ENCODE measurements around the gene DDX25. TPM values are rescaled to one million over a fixed set of nuclear protein-coding genes. Genes with fewer than 3 reads are reported as not detected.

The DDX25 gene
- total RNA-seq, 4 donors from 2014 or later = not detected

GRCh38 chr11:125945797-125946520, 41.7 kb downstream of the DDX25 start, which contains the start of gene VSIG10L2:
Gene VSIG10L2 (plus strand): TSS chr11:125946044. CDS start chr11:125946056, 12 bp downstream.
- no peak for TF ChIP-seq CTCF (IDR thresholded peaks at IDR 0.05; ENCODE audit: low read depth)

DNA sequence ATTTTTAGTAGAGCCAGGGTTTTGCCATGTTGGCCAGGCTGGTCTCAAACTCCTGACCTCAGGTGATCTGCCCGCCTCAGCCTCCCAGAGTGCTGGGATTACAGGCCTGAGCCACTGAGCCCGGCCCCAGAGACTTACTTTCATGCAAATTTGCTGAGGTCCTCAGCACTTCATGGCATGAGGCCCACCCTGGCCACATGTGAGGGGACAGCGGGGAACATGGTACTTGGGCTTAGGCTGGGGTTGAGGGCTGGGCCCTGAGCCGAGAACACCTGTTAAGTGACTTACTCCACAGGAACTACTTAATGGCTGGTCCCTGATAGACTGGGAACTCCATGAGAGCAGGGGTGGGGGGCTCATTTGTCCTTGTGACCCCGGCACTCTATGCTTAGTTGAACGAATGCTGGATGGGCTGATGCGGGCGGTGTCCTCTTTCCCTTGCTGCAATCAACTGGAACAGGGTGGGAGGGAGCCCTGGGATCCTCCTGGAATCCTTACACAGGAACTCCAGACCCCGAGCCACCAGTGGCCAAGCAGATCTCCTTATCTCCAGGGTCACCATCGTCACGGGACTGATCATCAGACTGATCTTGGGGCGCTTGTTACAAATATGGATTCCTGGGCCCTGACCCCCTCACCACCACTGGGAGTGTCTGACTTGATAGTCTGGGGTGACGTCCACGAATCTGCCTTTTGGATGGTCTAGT, 42.6 kb downstream of the DDX25 start:
- TF ChIP-seq CTCF (IDR thresholded peaks at IDR 0.05; ENCODE audit: low read depth) = no peak

GRCh38 chr11:125947419-125948277, 43.3 kb downstream of the DDX25 start:
- TF ChIP-seq CTCF (IDR thresholded peaks at IDR 0.05; ENCODE audit: low read depth) = no peak

DNA sequence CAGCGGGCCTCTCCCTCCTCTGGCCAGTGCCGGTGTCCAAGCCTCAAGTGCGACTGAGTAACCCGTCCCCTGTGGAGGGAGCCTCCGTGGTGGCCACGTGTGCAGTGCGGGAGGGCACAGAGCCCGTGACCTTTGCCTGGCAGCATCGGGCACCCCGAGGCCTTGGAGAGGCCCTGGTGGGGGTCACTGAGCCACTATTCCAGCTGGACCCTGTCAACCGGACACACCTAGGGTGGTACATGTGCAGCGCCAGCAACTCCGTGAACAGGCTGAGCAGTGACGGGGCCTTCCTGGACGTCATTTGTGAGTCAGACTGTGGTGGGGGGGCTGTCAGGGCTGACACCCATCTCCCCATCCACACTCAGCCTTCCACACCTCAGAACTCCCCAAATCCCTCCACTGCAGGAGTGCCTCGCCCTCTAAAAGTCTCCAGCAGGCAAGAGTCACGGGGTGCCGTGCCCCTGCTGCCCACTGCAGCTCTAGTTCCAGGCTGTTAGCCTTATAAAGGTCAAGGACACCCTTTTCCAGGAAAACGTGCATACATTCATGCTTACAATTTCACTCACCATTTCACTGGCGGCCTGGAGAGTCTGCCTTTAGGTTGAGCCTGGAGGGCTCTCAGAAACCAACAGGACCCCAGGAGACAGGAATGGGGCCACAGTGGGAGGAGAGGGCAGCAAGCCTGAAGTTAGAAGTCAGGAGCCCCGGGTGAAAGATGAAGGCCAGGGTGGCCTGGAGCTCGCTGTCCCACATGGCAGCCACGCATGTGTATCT, 44.2 kb downstream of the DDX25 start:
- no peak for TF ChIP-seq CTCF (IDR thresholded peaks at IDR 0.05; ENCODE audit: low read depth)

DNA sequence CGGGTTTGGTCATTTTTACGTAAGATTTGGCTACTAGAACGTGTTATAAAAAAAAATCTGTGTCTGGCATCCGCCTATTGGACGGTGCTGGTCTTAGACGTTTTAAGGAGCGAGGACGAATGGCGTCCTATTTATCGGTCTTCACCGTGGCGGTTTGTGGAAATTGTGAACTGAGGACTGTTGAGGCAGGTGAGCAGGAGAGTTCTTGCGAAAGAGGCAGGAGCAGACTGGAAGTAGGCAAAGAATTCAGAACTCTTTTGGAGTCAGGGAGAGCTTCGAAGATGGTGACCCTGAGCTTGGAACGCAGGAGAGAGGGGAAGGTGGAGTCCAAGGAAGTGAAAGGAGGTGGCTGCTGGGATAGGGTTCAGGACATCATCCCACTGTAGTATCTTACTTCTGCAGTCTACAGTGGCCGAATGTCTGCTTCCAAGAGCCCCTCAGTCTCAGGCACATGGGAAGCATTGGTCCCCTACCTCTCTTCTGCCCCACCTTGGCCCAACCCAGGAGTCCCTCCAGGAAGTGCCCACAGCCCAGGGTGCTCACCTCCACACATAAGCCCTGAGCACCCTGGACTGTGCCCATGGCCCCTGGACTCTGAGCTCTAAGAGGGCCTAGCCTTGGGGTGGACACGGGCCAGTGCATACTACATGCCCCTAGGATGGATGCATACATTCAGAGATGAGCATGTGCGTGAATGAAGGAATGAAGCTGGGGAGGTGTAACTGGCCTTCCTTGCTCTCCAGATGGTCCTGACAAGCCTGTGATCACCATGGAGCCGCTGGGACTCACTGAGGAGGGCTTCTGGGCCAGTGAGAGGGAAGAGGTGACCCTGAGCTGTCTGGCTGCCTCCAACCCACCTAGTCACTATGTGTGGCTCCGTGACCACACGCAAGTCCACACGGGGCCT, 45.2 kb downstream of the DDX25 start:
- TF ChIP-seq CTCF (IDR thresholded peaks at IDR 0.05; ENCODE audit: low read depth) = no peak

DNA sequence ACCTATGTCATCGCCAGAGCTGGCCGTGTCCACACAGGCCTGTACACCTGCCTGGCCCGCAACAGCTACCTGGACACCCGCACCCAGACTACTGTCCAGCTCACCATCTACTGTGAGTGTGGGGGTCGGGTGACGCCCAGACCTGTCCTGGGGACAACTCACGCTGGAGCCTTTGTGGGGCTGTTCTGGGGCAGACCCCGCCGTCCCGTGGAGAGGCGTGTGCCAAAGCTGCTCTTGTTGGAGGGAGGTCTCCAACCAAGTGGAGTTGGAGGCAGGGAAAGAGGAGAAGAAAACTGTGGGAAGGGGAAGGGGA, 45.8 kb downstream of the DDX25 start:
- TF ChIP-seq CTCF (IDR thresholded peaks at IDR 0.05; ENCODE audit: low read depth) = no peak
